ENCODE data around the gene CDC34. TPM values are rescaled to one million over a fixed set of nuclear protein-coding genes. Genes with fewer than 3 reads are reported as not detected.

CDC34 gene
- total and polyA plus RNA-seq, 2 of the 8 experiments (the other 6 are each of a cell fraction or from before 2014, with no cell fraction given), result 95.9 to 129 TPM

DNA sequence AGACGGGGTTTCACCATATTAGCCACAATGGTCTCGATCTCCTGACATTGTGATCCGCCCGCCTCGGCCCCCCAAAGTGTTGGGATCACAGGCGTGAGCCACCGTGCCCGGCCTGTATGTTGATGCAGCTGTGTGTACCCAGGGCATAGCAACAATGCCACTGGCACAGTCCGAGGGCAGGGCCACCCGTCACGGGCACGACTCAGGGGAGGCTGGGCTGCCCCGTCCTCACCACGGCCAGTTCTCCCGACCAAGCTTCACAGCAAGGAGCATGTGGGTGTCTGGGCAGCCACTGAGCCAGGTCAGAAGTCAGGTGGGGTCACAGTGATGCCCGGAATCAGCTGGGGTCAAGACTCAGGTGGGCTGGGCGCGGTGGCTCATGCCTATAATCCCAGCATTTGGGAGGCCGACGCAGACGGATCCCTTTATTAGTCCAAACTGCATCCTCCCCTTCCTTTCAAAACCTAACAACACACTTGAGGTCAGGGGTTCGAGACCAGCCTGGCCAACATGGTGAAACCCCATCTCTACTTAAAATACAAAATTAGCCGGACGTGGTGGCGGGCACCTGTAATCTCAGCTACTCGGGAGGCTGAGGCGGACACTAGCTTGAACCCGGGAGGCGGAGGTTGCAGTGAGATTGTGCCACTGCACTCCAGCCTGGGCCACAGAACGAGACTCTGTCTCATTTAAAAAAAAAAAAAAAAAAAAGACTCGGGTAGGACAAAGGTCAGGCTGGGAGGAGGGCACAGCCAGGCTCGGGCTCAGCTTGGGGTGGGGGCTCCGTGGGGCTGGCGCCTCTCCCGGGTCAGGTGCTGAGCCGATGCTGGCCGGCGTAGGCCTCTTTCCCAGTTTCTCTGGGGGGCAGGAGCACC lies 1.2 kb upstream of the CDC34 start:
- WGBS, 2 experiments (ENCODE audit: extremely low coverage in 1 of 2, insufficient coverage in 1 of 2, insufficient read length in 1 of 2, insufficient replicate concordance in 2 of 2, low coverage in 1 of 2, low lambda C conversion rate in 2 of 2, missing lambda C conversion rate in 1 of 2), result 83% methylated on average over 31 of the region's 38 CpGs; no CpG with 5 or more reads in 1 of the 2 experiments
- H4K91ac ChIP-seq (replicated peaks; ENCODE audit: insufficient read length, low read length), result peak overlapping the region; percentile 80
- peak overlapping the region in 2 of 4 experiments; percentile 45 to 52; a peak in 2 of 7 replicates for H3K9ac ChIP-seq (replicated peaks in 1 of 4; ENCODE audit: extremely low read depth in 1 of 4, low read depth in 3 of 4, low read length in 3 of 4)
- TF ChIP-seq CHD2 (IDR thresholded peaks at IDR 0.05; ENCODE audit: low read length) (no peak), BACH1 (IDR thresholded peaks at IDR 0.05; ENCODE audit: low read length) (no peak), POLR2AphosphoS5 (IDR thresholded peaks at IDR 0.05; ENCODE audit: low read depth, low read length) (no peak)
- 0 out of 8 replicates have a peak, but pooled peaks cover 0 to 2% (median 0%) of the 10 kb centered on the region in 4 experiments for H3K36me3 ChIP-seq (ENCODE audit: control insufficient read depth in 2 of 4, insufficient read depth in 4 of 4, low read length in 3 of 4)
- peaks cover 0 to 36% of the 10 kb centered on the region in 2 experiments; a peak in 2 of 4 replicates for H3K79me2 ChIP-seq (ENCODE audit: control insufficient read depth in 1 of 2, insufficient read depth in 2 of 2, low read length in 2 of 2)
- peak overlapping the region; percentile 67 to 89 for H3K4me2 ChIP-seq (ENCODE audit: insufficient read depth in 1 of 2, low read depth in 2 of 2, low read length in 2 of 2)
- CTCF ChIA-PET (ENCODE audit: partially characterized antibody), result interaction anchor here (1.0 to 3.7 kb wide), 5 partner anchors 14 to 146 kb away, joined by 3 to 18 read pairs (median 4); no protein-coding TSS in a partner anchor
- H2AK5ac ChIP-seq (ENCODE audit: low read depth, low read length), result no peak overlapping the region
- H3K14ac ChIP-seq (ENCODE audit: insufficient read length), result no peak overlapping the region
- H3K23me2 ChIP-seq (ENCODE audit: low read depth, low read length), result peaks cover 5% of the 10 kb centered on the region; the same call in 1 of the 2 replicates
- no peak overlapping the region for H2AFZ ChIP-seq (ENCODE audit: low read length)
- POLR2A ChIA-PET (ENCODE audit: partially characterized antibody), result interaction anchor here (0.8 to 5.1 kb wide), 13 partner anchors 10 to 268 kb away, joined by 3 to 43 read pairs (median 9); partner anchors contain the start of genes BSG, C2CD4C and GZMM
- peak overlapping the region; percentile 88; the same call in 1 of the 2 replicates for H2BK15ac ChIP-seq (ENCODE audit: low read length)
- peak overlapping the region; percentile 75; the same call in 1 of the 2 replicates for H3K18ac ChIP-seq (ENCODE audit: extremely low read depth, low read length)
- H2BK12ac ChIP-seq (ENCODE audit: low read depth, low read length), result peak overlapping the region; percentile 50; the same call in 1 of the 2 replicates
- no peak for DNase-seq (ENCODE audit: low read depth in 1 of 2, low spot score in 2 of 2)
- H3K79me1 ChIP-seq (ENCODE audit: low read depth, low read length), result peaks cover 9% of the 10 kb centered on the region
- peak overlapping the region; percentile 78 for H4K5ac ChIP-seq (ENCODE audit: insufficient read length, low read depth, low read length)
- peak overlapping the region; percentile 63 to 96 (median 82) for H3K4me3 ChIP-seq (ENCODE audit: extremely low read depth in 1 of 4, insufficient read depth in 2 of 4, low read depth in 3 of 4, low read length in 4 of 4)
- peak overlapping the region; percentile 85; the same call in 1 of the 2 replicates for H2BK5ac ChIP-seq (ENCODE audit: low read depth, low read length)
- H4K8ac ChIP-seq (ENCODE audit: extremely low read depth, insufficient read depth, low read length), result peak overlapping the region; percentile 95; the same call in 1 of the 2 replicates
- H3K27me3 ChIP-seq (replicated peaks in 1 of 4; ENCODE audit: control insufficient read depth in 3 of 4, extremely low read depth in 1 of 4, insufficient read depth in 3 of 4, low read length in 3 of 4), result no peaks in the 10 kb centered on the region
- no peak overlapping the region; the same call in 1 of the 2 replicates for H3K27ac ChIP-seq (ENCODE audit: low read depth, low read length)
- H2BK120ac ChIP-seq (replicated peaks; ENCODE audit: low read depth, low read length), result no peak overlapping the region
- H3K23ac ChIP-seq (ENCODE audit: insufficient read length), result no peak overlapping the region
- peak overlapping the region; percentile 79 for H3K56ac ChIP-seq (replicated peaks; ENCODE audit: insufficient read length, low read depth, low read length)
- H3K9me3 ChIP-seq (ENCODE audit: insufficient read depth in 2 of 2, low read depth in 1 of 2, low read length in 1 of 2), result no peaks in the 10 kb centered on the region; a peak in 1 of 4 replicates
- H4K20me1 ChIP-seq (replicated peaks in 1 of 2; ENCODE audit: control insufficient read depth in 1 of 2, insufficient read depth in 2 of 2, low read length in 2 of 2), result peaks cover 20 to 21% of the 10 kb centered on the region in 2 experiments
- no peak overlapping the region for H2BK20ac ChIP-seq (ENCODE audit: low read length)
- peaks cover 0 to 10% (median 8%) of the 10 kb centered on the region in 4 experiments; a peak in 6 of 7 replicates for H3K4me1 ChIP-seq (replicated peaks in 1 of 4; ENCODE audit: control insufficient read depth in 3 of 4, insufficient read depth in 4 of 4, low read length in 3 of 4)
- no peak for FAIRE-seq
- no peak overlapping the region for H3K4ac ChIP-seq (replicated peaks; ENCODE audit: insufficient read length, low read depth, low read length)

All from H1 (cell line).